Measurements from ENCODE around the gene ZBTB40.

The ZBTB40 gene, protein sequence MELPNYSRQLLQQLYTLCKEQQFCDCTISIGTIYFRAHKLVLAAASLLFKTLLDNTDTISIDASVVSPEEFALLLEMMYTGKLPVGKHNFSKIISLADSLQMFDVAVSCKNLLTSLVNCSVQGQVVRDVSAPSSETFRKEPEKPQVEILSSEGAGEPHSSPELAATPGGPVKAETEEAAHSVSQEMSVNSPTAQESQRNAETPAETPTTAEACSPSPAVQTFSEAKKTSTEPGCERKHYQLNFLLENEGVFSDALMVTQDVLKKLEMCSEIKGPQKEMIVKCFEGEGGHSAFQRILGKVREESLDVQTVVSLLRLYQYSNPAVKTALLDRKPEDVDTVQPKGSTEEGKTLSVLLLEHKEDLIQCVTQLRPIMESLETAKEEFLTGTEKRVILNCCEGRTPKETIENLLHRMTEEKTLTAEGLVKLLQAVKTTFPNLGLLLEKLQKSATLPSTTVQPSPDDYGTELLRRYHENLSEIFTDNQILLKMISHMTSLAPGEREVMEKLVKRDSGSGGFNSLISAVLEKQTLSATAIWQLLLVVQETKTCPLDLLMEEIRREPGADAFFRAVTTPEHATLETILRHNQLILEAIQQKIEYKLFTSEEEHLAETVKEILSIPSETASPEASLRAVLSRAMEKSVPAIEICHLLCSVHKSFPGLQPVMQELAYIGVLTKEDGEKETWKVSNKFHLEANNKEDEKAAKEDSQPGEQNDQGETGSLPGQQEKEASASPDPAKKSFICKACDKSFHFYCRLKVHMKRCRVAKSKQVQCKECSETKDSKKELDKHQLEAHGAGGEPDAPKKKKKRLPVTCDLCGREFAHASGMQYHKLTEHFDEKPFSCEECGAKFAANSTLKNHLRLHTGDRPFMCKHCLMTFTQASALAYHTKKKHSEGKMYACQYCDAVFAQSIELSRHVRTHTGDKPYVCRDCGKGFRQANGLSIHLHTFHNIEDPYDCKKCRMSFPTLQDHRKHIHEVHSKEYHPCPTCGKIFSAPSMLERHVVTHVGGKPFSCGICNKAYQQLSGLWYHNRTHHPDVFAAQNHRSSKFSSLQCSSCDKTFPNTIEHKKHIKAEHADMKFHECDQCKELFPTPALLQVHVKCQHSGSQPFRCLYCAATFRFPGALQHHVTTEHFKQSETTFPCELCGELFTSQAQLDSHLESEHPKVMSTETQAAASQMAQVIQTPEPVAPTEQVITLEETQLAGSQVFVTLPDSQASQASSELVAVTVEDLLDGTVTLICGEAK

DNA sequence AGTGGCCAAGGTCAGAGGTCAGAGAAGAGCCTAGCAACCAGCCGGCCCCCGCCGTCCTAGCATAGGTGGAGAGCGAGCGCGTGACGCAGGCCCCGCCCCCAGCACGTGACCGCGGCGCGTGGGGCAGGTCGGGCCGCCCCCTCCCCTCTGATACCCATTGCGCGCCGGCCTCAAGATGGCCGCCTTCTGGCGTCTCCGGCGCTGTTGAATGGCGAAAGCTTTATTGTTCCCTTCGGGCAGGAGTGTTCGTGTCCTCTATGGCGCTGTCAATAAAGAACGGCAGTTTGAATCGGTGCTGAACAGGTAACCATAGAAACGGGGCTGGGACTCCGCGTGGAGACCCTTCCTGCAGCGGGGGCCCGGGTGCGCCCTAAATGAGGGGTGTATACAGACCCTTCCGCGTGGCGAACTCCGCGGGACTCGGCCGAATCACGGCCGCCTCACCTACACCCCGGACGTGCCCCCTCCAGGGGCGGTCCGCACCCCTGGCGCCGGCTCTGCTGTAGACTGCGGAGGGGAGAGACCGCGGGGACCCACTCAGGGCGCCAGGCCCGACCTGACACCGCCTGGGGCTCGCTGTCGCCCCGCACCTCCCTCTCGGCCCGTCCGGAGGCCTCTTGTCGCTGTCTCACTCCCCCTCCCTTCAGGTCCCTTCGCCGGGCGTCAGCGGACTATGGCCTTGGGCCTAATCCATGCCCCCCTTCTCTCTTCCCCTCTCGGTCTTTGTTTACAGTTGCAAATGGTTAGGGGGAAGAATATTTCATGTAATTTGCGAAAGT is at the start of gene ZBTB40:
Gene ZBTB40, plus strand, starts transcription at position 150 of the 779 bp plus-strand sequence. CDS start 38,098 bp downstream, outside the sequence.
- DNase-seq = peak; percentile 95

DNA sequence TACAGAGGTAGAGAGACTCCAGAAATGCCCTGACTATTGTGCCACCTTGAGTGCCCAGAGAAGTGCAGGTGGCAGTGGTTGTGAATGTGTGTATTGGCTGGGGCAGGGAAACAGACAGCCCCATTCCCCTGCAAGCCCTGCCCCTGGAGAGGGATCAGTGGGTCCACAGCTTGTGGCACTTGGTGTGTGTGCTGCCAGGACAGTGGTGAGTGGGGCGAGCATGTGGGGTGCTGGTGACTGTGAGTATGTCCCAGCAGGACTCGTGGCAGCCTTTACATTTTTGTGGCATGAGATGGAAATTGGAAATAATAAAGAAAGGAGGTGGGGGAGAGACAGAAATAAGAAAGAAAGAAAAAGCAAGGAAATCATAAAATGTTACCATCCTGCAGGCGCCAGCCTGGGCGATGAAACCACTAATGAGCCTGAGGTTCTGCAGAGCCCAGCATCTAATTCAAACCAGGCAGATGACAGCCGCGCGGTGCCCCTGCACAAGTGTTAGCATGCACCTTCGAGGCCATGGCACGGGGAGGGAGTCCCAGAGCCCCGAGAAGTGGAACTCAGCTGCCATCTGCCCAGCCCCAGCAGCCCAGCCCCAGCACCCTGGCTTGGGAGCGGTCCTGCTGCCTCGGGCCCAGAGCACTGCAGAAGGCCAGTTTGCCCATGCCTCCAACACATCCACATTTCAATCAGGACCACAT is 49.1 kb upstream of the ZBTB40 start:
- no peak for DNase-seq

DNA sequence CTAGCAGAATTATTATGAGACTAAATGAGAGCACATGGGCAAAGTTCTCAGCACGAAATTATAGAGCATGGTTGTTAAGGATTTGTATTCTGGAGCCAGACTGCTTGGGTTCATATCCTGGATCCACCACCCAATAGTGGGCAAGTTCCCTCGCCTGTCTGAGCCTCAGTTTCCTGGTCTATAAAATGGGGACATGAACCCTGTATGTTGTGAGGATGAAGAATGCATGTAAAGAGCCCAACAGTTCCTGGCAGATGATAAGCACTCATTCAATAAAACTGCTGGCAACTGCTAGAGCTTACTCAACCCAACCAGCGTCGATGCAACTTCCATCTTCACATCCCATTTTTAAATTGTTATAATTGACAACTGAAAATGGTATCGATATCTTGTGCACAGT is 47.2 kb upstream of the ZBTB40 start:
- no peak for DNase-seq

DNA sequence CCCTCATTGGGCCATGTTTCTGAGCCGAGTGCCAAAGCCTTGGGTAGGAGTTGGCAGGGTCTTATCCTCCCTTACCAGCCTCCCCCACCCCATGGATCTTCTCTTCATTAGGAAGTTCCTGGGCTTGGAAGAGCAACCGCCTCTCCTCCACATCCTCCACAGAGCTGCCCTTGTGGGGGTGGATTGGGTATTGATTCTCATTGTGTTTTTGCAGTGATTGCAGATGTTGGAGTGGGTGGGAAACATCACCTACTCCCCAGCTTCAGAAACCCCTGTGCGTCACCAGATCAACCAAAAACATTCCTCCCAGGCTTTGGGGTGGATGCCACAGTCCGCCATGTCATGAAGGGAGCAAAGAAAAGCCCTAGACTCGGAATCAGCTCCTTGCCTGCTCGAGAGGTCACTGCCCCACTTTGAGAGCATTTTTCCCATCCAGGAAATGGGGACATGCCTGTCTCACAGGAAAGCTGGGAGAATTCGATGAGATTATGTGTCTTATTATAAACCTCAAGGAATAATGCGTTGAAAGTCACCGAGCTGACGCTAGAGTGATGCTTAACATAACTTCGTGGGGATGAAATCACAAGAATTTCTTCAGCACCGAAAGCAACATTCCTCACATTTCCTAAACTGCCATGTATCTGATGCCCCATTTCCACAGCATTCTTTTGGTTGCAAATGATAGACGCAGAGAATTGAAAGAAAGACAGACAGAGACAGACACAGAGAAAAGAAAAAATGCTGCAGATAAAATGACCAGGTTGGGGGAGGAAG is 44.7 kb upstream of the ZBTB40 start:
- DNase-seq = no peak

DNA sequence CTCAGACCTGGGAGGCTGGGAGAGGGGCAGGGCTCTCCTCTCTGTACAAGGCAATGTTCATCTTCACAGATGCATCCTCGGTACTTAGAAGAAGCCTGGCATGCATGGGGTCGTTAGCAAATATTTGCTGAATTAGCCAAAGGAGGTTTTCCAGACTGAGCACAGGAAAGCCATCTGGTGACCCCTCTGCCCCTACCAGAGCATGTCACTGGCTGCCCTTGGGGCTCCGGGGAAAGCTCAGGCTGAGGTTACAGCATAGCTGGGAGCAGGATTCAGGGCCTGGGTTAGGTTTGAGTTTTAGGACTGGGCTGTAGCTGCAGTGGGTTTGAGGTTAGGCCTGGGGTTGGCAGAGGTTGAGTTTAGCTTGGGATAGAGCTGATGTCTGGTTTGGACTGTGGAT is 43.4 kb upstream of the ZBTB40 start:
- DNase-seq = no peak

DNA sequence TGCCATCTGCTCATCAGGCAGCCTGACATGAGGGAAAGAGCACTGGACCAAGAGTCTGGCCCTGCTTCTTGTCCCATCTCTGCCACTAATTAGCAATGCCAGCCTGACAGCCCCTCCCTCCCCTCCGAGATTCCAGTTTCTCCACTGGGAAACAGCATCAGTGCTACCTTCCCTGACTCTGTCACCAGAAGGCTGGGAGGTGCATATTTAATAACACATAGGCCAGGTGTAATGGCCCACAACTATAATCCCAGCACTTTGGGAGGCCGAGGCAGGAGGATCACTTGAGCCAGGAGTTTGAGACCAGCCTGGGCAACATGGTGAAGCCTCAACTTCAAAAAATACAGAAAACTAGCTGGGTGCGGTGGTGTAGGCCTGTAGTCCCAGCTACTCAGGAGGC is 41.2 kb upstream of the ZBTB40 start:
- DNase-seq = no peak

DNA sequence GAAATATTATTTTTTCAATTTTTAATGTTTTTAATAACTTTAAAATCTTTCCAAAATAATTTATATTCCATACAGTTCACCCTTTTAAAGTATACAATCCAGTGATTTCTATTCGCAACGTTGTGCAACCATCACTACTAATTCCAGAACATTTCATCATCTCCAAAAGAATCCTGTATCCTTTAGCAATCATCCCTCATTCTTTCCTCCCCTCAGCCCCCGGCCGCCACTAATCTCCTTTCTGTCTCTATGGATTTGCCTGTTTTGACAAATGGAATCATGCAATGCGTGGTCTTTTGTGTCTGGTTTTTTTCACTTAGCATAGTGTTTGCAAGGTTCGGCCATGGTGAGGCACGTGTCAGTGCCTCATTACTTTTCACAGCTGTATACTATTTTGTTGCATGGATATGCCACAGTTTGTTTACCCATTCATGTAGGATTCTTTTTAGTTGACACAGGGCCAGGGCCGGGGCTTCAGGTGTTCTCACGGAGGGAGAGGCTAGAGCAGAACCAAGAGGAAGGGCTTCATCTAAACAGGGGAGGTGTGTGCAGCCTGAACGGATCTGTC is 40.6 kb upstream of the ZBTB40 start:
- DNase-seq = no peak

DNA sequence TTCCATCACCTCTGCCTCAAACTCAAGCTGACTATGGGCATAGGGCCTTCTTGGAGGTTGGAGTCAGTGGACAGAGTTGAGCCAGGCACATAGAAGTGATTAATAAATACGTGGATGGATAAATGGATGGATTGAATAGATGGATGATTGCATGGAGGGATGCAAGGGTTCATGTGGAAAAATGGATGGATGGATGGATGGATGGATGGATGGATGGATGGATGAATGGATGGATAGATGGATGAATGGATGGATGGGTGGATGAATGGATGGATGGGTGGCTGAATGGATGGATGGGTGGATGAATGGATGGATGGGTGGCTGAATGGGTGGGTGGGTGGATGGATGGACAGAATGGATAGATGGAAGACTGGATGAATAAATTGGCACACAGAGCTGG is 40.1 kb upstream of the ZBTB40 start:
- DNase-seq = no peak

DNA sequence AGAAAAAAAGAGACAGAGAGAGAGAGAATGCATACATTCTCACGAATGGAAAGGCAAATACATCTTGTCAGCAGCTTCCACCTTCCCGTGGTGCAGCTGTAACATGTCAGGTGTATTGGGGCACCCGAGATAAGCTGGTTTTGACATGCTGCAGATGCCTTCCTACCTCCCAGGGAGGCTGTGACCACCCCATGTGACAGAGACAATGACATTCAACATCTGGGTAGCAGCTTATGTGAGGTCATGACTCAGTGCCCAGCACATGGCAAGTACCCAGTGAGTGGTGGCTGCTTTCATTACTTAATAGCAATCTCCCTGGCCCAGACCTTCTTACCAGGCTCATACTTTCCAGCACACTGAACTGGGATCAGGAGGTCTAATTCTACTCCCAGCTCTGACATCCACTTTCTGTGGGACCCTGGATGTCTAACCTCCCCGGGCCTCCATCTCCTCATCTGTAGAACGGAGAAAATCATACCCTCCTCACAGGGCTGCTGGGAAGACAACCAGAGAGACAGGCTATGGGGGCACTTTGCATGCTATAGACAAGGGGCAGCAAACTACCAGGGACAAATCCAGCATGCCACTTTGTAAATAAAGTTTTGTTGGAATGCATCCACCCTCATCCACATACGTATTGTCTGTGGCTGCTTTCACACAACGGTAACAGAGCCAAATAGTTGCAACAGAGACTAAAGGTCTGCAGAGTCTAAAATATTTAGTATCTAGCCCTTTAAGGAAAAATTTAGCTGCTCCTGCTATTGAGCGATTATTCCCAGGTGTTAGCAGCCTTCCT is 38.5 kb upstream of the ZBTB40 start:
- no peak for DNase-seq

DNA sequence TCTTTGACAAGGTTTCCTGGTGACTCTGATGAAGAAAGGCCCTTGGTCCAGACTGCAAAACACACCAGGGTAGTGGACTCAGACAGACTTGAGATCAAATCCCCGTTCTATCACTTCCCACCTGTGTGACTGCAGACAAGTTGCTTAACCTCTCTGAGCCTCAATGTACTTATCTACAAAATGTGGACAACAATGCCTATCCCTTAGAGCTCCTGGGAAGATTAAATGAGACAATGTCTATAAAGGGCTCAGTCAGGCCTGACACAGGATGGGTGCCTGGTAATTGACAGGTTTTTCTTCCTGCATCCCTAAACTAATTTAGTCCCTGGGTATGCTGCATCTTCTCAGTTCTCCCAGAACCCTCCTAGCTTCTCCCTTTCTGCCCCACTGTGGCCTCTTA is 37.9 kb upstream of the ZBTB40 start:
- no peak for DNase-seq

DNA sequence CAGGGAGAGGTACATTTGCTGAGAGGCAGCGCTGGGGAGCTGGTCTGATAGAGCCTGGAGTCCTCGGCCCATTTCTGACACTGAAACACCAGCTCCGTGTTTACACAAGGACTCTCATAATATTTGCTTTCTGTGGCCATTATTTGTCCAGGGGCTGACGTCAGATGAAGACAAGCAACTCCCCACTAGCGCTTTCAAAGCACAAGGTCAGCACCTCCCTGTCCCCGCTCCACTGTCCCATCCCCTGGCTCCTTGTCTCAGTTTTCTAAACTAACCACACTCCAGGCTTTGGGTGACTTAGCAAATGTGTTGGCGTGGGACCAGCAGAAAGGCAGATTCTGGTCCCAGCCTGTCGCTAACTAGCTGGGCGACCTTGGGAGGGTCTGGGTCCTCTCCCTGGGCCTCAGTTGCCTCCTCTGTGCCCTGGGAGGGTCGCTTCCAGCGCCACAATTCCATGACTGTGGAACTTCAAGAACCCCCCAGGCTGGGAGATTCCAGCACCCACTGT is 37.4 kb upstream of the ZBTB40 start:
- no peak for DNase-seq

DNA sequence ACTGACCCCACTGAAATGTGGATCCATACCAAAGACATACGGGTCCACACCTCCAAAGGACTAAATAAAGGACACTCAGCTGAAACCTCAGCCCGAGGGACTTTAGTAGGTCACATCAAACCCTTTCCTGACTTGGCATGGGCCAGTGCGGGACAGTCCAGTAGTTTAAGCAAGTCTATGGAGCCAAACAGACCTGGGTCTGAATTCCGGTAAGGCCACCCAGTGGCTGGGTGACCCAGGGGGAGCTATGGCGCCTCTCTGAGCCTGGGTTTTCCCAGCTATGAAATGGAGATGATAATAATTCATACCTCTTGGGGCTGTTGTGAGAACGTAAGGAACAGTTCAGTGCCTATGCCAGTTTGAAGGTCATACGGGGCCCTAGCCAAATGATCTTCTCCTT is 36.2 kb upstream of the ZBTB40 start:
- DNase-seq = no peak

DNA sequence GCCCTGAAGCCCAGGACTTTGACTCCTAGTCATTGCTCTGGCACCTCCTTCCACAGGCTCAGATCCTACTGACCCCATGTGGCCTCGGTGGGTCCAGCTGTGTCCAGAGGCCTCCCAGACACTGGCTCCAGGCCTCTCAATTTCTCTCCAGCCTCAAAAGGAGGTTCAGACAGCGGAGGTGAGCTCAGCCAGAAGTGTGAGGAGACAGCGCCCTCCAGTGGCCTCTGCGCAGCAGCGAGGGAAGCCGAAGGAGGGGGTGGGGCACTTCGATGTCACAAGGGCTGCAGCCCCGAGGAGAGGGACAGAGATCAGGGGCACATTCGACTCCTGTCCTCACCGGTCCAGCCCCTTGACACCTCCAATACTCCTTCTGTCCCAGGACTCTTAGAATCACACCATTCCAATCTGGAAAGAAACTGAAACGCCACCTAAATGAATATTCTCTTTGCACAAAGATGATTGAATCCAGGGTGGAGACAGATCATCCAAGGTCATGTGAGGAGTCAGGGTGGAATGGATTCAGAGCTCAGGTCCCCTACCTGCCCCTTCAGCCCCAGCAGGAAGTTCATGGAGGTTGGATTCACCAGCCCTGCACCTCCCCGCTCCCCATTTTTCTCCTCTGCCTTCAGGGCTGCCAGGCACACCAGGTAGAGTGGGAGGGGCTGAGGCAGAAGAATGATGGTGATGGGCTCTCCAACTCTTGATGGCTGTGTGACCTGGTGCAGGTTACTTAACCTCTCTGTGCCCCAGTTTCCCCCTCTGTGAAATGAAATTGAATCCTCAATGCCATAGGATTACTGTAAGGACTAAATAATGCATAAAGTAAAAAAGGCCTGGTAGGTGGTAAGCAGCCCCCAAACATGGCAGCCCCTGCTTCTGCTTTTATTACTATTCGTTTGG is 34.8 kb upstream of the ZBTB40 start:
- peak; percentile 70 for DNase-seq

DNA sequence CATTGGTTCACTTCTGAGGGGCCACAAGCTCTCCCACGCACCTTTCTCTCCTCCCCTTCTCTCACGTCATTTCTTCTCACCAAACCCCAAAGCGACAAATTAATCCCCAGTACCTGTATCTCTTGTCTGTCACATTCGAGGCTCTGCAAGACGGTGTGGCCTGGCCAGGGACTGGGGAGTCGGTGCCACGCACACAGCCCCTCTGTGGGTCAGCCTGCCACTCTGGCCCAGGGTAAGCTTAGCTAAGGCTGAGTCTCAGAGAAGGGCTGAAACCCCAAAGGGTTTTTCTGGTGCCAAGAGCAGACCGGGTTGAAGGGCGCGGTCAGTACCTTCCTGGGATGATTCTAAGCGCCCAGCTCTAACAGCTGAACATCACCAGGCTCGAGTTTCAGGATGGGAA is 34.2 kb upstream of the ZBTB40 start:
- DNase-seq = no peak

DNA sequence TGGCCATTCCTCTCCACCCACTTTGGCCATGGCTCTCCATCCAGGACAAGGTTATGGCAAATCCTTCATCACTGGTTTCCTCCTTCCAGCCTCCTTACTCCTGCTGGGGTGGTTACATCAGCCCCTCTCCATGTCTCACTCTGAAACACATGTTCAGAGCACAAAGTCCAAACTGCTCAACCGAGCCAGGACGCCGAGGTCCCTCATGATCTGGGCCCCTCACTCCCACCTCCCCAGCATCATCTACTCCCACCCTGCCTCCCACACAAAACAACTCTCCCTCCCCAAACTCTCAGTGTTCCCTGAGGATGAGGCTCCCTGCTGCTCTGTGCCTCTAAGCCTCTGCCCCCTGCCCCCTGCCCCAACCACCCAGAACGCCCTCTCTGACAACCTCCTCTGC is 33.3 kb upstream of the ZBTB40 start:
- DNase-seq = no peak

DNA sequence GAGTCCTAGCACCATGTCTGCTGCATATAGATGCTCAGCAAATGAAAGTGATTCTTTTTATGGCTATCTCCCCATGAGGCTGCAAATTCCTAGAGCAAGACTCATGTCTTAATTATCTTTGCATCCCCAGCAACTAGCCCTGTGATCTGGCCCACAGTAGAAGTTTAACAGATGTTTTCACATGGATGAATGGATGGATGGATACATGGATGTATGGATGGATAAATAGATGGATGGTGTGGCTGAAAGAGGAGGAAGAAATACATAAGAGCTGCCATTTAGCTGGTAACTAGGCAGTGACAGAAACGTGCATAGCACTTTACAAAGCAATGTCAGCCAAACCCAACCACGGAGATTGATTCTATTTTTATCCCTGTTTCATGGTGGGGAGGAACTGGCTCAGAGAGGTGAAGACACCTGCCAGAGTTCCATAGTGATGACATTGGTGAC is 32.7 kb upstream of the ZBTB40 start:
- no peak for DNase-seq

DNA sequence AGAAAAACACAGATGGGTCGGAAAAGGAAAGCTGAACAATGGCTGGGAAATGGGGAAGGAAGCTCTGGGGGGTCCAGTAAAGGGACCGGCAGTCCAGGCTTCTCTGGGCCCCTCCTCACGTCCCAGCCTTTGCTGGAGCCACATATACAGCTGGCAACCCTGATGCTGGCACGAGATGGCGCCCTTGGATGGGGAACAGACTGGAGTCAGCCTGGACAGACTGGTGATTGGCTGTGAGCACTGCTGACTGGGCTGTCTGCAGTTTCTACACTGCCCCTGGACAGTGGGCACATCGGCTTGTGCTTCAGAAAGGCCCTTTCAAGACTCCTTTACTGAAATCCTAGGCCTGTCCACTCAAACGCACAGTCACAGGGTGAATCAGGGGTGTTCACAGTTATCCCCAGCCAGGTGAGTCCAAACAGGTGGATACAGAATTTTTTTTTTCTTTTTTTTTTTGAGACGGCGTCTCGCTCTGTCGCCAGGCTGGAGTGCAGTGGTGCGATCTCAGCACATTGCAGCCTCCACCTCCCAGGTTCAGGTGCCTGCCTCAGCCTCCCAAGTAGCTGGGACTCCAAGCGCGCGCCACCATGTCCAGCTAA is 31.1 kb upstream of the ZBTB40 start:
- DNase-seq = peak; percentile 49

DNA sequence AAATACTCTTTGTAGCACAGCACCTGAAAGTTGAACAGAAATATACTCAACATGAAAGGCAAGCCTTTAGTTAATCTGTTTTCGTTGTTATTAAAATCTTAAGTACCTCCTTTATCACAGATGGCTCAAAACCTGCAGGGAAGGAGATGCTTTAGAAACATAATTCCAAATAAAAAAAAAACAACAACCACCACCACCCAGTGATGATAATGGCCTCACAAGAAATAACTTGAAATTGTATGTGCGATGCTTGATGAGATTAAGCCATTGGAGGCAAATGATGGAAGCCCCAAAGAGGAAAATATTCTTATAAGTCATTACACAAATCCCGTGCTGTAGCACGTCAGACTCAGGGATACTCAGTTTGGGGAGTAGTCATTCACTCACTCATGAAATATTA is 24.9 kb upstream of the ZBTB40 start:
- DNase-seq = no peak
